A549 (cell line): ENCODE data around the gene EDIL3.

ENCODE experiments used
- JUN ChIP-seq, 2 experiments: fragments of >200 bp; sonication (Bioruptor Twin); formaldehyde crosslinking; IDR thresholded peaks; 2 replicates in 1 of 2; 3 replicates in 1 of 2; pipeline ENCODE4 v1.6.1; 2016 to 2017
- JUNB ChIP-seq: fragments of >200 bp; sonication (Bioruptor Twin); formaldehyde crosslinking; IDR thresholded peaks from 2 replicates; pipeline ENCODE4 v1.6.1; 2016
- KDM1A ChIP-seq: fragments of 200-600 bp; sonication (generic); IDR thresholded peaks from 2 replicates; pipeline ENCODE4 v1.6.1; 2016; ENCODE audit warnings: low read depth, mild to moderate bottlenecking
- POLR2A ChIP-seq: IDR thresholded peaks from 2 replicates; pipeline ENCODE4 v1.6.1; 2012; ENCODE audit warnings: mild to moderate bottlenecking, low read length
- RAD21 ChIP-seq, 2 experiments: fragments of >200 bp in 1 of 2; sonication (Bioruptor Twin) in 1 of 2; formaldehyde crosslinking in 1 of 2; IDR thresholded peaks in 1 of 2; conservative IDR thresholded peaks in 1 of 2; 2 replicates in 1 of 2; 3 replicates in 1 of 2; pipeline ENCODE4 v1.6.1; 2012 to 2018; ENCODE audit warnings: inconsistent platforms in 1 of 2
- TF ChIP-seq, protein P1 (sequence below): fragments of >200 bp; sonication (Bioruptor Twin); formaldehyde crosslinking; IDR thresholded peaks from 3 replicates; pipeline ENCODE4 v1.5.1; 2016
- TF ChIP-seq, protein P2 (sequence below): fragments of 200-600 bp; sonication (generic); IDR thresholded peaks from 2 replicates; pipeline ENCODE4 v1.6.1; 2016; ENCODE audit warnings: antibody characterized with exemption, mild to moderate bottlenecking, moderate library complexity

DNA sequence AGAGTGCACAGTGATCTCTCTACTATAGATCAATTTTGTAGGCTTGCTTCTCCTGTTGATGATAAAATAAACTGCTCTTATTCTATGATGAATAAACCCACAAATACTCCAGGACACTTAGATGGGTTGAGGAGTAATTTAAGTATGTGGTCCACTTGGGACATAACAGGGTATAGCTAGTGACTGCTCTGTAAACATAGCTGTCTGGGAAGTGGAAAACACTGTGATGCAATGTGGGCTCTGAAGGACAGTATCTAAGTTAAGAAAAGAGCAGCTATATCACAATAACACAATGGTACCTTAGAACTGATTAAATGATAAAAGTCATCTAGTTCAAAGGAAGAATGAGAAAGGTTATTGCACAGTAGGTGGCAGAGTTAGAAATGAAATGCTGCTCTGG, 369.7 kb downstream of the EDIL3 start:
- TF ChIP-seq POLR2A (no peak), KDM1A (no peak), JUN (IDR thresholded peaks at IDR 0.05) (no peak), RAD21 (conservative IDR thresholded peaks at IDR 0.05 in 1 of 2, IDR thresholded peaks at IDR 0.05 in 1 of 2) (no peak), JUNB (no peak)
- TF ChIP-seq, protein P1, sequence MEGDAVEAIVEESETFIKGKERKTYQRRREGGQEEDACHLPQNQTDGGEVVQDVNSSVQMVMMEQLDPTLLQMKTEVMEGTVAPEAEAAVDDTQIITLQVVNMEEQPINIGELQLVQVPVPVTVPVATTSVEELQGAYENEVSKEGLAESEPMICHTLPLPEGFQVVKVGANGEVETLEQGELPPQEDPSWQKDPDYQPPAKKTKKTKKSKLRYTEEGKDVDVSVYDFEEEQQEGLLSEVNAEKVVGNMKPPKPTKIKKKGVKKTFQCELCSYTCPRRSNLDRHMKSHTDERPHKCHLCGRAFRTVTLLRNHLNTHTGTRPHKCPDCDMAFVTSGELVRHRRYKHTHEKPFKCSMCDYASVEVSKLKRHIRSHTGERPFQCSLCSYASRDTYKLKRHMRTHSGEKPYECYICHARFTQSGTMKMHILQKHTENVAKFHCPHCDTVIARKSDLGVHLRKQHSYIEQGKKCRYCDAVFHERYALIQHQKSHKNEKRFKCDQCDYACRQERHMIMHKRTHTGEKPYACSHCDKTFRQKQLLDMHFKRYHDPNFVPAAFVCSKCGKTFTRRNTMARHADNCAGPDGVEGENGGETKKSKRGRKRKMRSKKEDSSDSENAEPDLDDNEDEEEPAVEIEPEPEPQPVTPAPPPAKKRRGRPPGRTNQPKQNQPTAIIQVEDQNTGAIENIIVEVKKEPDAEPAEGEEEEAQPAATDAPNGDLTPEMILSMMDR = no peak
- TF ChIP-seq, protein P2, sequence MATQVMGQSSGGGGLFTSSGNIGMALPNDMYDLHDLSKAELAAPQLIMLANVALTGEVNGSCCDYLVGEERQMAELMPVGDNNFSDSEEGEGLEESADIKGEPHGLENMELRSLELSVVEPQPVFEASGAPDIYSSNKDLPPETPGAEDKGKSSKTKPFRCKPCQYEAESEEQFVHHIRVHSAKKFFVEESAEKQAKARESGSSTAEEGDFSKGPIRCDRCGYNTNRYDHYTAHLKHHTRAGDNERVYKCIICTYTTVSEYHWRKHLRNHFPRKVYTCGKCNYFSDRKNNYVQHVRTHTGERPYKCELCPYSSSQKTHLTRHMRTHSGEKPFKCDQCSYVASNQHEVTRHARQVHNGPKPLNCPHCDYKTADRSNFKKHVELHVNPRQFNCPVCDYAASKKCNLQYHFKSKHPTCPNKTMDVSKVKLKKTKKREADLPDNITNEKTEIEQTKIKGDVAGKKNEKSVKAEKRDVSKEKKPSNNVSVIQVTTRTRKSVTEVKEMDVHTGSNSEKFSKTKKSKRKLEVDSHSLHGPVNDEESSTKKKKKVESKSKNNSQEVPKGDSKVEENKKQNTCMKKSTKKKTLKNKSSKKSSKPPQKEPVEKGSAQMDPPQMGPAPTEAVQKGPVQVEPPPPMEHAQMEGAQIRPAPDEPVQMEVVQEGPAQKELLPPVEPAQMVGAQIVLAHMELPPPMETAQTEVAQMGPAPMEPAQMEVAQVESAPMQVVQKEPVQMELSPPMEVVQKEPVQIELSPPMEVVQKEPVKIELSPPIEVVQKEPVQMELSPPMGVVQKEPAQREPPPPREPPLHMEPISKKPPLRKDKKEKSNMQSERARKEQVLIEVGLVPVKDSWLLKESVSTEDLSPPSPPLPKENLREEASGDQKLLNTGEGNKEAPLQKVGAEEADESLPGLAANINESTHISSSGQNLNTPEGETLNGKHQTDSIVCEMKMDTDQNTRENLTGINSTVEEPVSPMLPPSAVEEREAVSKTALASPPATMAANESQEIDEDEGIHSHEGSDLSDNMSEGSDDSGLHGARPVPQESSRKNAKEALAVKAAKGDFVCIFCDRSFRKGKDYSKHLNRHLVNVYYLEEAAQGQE = no peak
